Hindlimb muscle (tissue), 1 donor: ENCODE measurements around the gene SYPL2. TPM values are rescaled to one million over a fixed set of nuclear protein-coding genes. Genes with fewer than 3 reads are reported as not detected.
"Not testable (repeated sequence)": the region's sequence is repeated elsewhere in the genome, so short reads cannot be mapped to it uniquely, and the experiment has no call there.

Source experiments
- DNase-seq: peaks from one replicate; pipeline ENCODE4 v3.0.0-alpha.2; 2013
- polyA plus RNA-seq: library from polyadenylated mRNA; unstranded; fragments of 120-200 nt; gene quantifications from one replicate; pipeline ENCODE4 v1.2.1, GENCODE V29; 2013; ENCODE audit not compliant: insufficient read length

The SYPL2 gene
- polyA plus RNA-seq, 1 donor: 289 TPM

DNA sequence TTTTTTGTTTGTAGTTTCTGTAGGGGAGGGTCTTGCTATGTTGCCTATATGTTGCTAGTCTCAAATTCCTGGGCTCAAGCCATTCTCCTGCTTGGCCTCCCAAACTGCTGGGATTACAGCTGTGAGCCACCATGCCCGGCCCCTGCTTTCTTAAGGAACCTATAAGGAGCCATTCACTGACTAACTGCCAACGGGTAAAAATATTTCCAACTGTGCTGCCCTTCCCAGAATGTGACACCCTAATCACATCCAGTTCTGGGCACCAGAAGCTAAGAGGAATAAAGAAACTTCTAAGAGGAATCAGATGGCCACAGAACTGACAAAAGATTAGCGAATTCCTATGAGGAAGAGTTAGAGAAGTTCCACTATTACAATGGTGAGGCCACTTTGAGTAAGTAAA lies 6.4 kb downstream of the SYPL2 start:
- no peak for DNase-seq

DNA sequence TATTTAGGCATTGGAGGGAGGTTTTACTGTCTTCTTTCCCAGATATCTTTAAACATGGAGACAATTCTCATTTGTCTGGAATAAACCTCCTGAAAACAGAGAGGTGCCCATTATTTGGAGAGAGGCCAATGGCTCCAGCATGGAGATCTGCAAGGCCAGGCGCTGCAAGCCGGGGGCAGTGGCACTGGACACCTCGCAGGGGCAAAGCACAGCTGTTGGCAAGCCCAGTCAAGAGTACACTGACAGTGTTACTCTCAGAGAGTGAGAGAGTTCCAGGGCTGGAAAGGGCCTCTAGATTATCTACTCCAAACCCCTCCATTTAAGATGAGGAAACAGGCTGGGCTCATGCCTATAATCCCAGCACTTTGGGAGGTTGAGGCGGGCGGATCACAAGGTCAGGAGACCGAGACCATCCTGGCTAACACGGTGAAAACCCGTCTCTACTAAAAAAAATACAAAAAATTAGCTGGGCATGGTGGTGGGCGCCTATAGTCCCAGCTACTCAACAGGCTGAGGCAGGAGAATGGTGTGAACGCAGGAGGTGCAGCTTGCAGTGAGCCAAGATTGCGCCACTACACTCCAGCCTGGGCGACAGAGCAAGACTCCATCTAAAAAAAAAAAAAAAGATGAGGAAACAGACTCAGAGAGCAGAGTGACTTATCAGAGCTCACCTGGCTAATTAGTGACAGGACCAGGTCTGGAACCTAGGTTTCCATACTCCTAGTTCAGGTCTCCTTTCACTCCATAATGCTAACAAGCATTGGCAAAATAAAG lies 7.1 kb downstream of the SYPL2 start:
- DNase-seq: not testable (repeated sequence)

DNA sequence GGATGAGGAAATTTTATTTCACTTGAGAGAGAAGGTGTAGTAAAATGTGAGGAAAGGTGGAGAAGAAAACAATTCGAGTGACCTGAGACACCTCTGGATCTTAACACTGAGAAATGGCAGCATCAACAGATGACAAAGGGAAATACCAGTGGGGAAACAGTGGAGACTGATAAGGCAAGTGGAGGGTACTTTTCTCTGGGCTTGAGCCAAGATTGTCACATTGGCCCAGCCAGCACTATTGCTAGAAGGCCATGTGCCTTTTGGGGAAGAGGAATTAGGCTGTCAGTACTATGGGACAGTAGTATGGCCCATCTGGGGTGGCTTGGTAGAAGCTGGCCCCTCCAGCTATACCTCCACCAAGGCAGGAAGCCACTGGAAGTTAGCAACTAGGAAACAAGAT lies 8.4 kb downstream of the SYPL2 start:
- no peak for DNase-seq

- no peak for DNase-seq
Measured at GRCh38 chr1:109475261-109475660, 8.9 kb downstream of the SYPL2 start.

DNA sequence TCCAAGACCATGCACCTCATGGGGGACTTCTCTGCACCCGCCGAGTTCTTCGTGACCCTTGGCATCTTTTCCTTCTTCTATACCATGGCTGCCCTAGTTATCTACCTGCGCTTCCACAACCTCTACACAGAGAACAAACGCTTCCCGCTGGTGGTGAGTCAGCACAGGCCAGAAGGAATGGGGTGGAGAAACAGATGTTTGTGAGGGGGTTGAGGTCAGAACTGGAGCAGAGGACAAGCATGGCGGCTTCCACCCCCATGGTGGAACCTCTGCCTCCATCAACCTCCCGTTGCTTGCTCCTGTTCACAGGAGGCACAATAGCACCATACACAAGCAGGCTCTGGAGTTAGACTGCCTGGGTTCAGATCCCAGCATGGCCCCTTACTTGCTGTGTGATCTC lies 10.5 kb downstream of the SYPL2 start:
- no peak for DNase-seq

GRCh38 chr1:109477821-109478220 lies 11.5 kb downstream of the SYPL2 start:
- no peak for DNase-seq

DNA sequence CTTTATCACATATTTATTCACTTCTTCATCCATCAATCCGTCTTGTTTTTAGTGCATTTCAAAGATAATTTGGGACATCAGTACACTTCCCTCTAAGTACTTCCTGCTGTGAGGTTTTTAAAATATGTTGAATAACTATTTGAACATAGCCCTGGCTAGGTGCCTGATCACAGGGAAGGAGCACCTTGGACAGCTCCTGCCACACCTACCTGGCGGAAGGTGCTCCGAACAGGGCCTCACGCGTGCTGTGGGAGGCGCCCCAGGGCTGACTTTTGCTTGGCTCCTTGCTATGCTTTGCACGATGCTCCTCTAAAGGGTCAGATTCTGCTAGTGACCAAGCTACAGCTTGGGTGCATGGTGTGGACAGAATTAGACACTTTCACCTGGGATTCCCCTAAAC lies 12.5 kb downstream of the SYPL2 start:
- no peak for DNase-seq

DNA sequence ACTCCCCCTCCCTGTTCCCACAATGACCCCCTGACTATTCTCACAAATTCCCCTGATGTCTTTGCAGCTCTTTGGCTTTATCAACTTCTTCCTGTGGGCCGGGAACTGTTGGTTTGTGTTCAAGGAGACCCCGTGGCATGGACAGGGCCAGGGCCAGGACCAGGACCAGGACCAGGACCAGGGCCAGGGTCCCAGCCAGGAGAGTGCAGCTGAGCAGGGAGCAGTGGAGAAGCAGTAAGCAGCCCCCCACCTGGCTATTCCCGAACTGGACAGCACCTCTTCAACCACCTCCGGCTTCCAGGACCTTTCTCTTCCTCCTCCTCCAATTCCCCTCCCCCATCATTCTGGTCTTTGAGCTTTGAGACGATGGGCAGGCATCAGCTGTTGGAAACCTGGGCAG lies 13.0 kb downstream of the SYPL2 start:
- DNase-seq: no peak

DNA sequence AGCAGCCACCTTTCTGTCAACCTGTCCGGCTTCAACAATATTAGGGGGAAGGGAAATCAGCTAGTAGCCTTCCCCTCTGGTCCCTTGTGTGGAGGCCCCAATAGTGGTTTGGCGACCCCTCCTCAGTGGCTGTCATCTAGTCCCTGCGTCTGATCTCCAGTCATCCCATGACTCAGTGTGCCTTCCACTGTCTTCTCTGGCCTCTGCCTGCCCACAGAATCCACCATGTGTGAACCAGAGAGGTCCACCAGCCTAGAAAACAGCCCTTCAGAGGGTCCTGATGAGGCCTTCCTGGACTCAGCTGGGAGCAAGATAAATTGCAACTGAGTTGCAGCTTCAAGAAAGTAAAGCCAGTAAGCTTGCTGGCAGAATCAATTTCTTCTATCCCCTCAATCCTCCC lies 13.6 kb downstream of the SYPL2 start:
- no peak for DNase-seq

DNA sequence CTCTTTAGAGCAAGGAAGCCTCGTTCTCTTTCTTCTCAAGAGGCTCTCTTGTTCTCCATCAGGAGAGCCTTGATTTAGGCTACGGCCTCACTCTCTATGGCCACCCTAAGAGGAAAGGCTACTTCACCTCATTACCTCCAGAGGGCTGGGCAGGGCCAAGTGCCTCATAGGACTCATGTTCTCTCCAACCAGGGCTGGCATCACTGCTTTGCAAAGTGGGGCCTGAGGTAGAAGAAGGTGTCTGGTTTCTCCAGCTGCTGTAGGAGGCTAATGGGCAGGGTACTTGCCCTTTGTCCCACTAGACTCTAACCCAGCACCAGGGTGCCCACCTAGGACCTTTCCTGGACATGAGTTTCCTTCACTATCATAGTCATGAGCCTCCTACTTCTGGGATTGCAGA lies 15.3 kb downstream of the SYPL2 start:
- DNase-seq: no peak

DNA sequence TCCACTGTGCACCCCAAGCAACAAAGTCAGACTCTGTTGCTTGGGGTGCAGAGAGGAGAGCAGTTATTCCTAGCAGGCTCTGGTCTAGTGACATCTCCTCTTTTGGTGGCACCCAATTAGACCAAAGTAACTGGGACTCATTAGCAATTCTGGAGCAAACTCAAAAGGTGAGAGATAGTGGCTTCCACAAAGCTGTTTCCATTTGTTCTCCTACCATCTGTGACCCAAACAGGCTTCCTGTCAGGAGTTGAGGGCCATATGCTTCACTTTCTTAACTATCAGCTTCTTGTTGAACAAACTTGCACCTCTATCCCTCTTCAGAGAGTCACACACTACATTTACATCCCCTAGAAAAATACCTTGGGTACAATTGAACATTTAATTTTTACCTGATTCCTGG lies 15.9 kb downstream of the SYPL2 start:
- no peak for DNase-seq

- DNase-seq: peak; percentile 53
Measured at GRCh38 chr1:109482791-109483671, 16.7 kb downstream of the SYPL2 start.

GRCh38 chr1:109483672-109484518 lies 17.5 kb downstream of the SYPL2 start, which contains the start of gene ATXN7L2:
TSS of gene ATXN7L2 (plus strand) at chr1:109483905. CDS start at chr1:109483954, 49 bp downstream.
- peak; percentile 96 for DNase-seq

DNA sequence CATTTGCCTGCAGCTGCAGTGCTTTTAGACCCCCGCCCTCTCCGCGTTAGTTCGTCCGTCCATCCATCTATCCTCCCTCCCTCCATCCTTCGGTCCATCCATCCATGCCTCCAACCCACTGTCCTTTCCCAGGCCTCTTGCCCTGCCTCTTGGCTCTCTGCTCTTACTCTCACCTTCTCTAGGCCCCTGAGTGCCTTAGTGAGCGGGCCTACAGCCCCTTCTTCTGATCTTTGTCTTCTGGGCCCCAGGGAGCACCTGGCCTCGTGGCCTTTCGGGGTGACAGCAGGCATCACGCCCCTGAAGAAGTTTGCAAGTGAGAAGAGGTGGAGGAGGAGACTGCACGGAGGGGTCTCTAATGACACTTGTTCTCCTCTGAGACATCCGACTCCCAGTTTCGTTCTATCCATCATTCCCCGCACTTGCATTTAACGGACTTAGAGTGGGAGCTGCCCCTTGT lies 18.2 kb downstream of the SYPL2 start:
- DNase-seq: no peak

DNA sequence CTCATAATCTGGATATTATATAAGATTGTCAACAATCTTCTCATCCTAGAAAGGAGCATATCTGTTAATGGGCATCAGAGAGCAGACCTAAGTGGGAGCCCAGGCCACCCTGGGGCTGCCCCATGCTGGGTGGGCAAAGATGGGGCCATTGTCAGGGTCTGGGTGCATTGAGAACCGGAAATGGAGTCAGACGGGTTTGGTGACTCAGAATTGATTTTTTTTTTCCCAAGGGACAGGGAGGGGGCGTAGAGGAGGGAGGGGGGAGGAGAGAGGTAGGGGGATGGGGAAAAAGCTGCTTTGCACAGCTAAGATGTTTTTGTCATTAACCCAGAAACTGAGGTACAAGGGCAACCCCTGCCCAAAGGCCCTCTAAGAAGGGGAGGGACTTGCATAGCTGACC lies 18.7 kb downstream of the SYPL2 start:
- no peak for DNase-seq

DNA sequence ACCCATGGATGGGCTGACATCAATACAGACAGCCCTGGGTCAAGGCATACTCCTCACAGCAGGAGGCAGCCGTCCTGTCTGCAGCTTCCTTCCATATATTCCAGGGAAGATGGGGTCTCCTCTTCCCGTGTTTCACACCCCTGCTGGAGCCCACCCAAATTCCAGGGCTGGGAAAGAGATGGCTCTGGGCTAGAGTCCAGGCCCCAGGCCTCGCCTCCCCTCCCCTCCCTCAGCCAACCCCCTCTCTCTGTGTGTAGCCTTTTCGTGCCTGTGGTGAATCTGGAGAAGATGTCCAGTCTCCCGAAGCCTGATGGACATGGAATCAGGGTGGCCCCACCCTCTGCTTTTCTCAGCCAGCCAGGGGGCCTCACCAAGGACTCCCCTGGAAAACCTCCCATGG lies 20.9 kb downstream of the SYPL2 start:
- no peak for DNase-seq

- no peak for DNase-seq
Measured at GRCh38 chr1:109488201-109488600, 21.9 kb downstream of the SYPL2 start.

- DNase-seq: no peak
Measured at GRCh38 chr1:109488696-109489095, 22.4 kb downstream of the SYPL2 start.

- peak; percentile 68 for DNase-seq
Measured at GRCh38 chr1:109490029-109490933, 23.9 kb downstream of the SYPL2 start.

GRCh38 chr1:109490934-109491302 lies 24.6 kb downstream of the SYPL2 start:
- DNase-seq: no peak

GRCh38 chr1:109491372-109491771 lies 25.0 kb downstream of the SYPL2 start:
- no peak for DNase-seq

DNA sequence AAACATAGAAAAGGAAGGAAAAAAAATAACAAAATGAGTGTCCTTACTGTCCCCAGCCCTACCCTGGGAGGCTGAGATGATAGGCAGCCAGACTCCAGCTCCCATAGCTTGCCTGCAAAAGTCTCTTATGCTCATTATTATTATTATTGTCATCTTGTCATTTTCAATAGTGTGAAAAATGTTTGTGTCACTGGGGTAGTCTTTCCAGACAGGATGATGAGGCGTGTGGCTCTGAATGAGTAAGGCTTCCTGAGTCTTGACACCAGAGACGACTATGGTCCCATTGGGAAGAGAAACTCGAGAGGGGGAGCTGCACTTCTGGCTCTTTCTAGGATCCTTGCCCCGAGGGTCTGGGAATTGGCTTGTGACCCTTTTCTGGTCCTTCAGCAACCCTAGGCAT lies 26.4 kb downstream of the SYPL2 start:
- no peak for DNase-seq
